HG02943 (cell line): Measurements from ENCODE around the gene SPHK2.
"Not testable (repeated sequence)": the region's sequence is repeated elsewhere in the genome, so short reads cannot be mapped to it uniquely, and the experiment has no call there.

Experiments used
- ATAC-seq: cut with Tn5 transposase; IDR thresholded peaks from one replicate; pipeline ENCODE4 v1.9.1; 2021; ENCODE audit warnings: mild to moderate bottlenecking, low read depth, moderate library complexity; ENCODE audit not compliant: unreplicated experiment

The SPHK2 gene

GRCh38 chr19:48623556-48624066 lies 4.3 kb downstream of the SPHK2 start:
- no peak for ATAC-seq

GRCh38 chr19:48624067-48624594 lies 4.8 kb downstream of the SPHK2 start:
- ATAC-seq, result peak; percentile 51

GRCh38 chr19:48624791-48625723 lies 5.8 kb downstream of the SPHK2 start:
- no peak for ATAC-seq

- ATAC-seq, result no peak
These were observed 6.6 kb downstream of the SPHK2 start for GRCh38 chr19:48625891-48626327.

- no peak for ATAC-seq
These were observed 8.0 kb downstream of the SPHK2 start for GRCh38 chr19:48627201-48627864.

GRCh38 chr19:48627865-48628314 lies 8.6 kb downstream of the SPHK2 start:
- ATAC-seq, result no peak

GRCh38 chr19:48628486-48629296 lies 9.4 kb downstream of the SPHK2 start:
- ATAC-seq, result no peak

- ATAC-seq, result no peak
These were observed 9.9 kb downstream of the SPHK2 start for GRCh38 chr19:48629297-48629598.

GRCh38 chr19:48629599-48630295 lies 10.4 kb downstream of the SPHK2 start:
- ATAC-seq, result no peak

- ATAC-seq, result no peak
These were observed 11.2 kb downstream of the SPHK2 start for GRCh38 chr19:48630296-48631063.

GRCh38 chr19:48631225-48631624 lies 11.9 kb downstream of the SPHK2 start:
- ATAC-seq, result no peak

- not testable (repeated sequence) for ATAC-seq
These were observed 13.0 kb downstream of the SPHK2 start for GRCh38 chr19:48632286-48632685.

GRCh38 chr19:48632692-48633147 lies 13.4 kb downstream of the SPHK2 start:
- no peak for ATAC-seq

GRCh38 chr19:48633148-48634035 lies 14.1 kb downstream of the SPHK2 start:
- no peak for ATAC-seq

- ATAC-seq, result no peak
These were observed 14.7 kb downstream of the SPHK2 start for GRCh38 chr19:48634036-48634342.

GRCh38 chr19:48634424-48635262 lies 15.3 kb downstream of the SPHK2 start:
- ATAC-seq, result no peak

GRCh38 chr19:48635263-48635965 lies 16.1 kb downstream of the SPHK2 start:
- no peak for ATAC-seq
